ENCODE results near the gene KRTAP5-8. TPM values are rescaled to one million over a fixed set of nuclear protein-coding genes. Genes with fewer than 3 reads are reported as not detected.
A peak's percentile ranks its signal among the peaks of the same experiment; 100 is the strongest.

Gene KRTAP5-8
- total RNA-seq, 1 experiment from 2014 or later, result not detected

GRCh38 chr11:71557257-71557656, 19.4 kb downstream of the KRTAP5-8 start:
- no peak for DNase-seq
- TF ChIP-seq EZH2phosphoT487 (IDR thresholded peaks at IDR 0.05; ENCODE audit: borderline replicate concordance, low read length) (no peak), EZH2 (IDR thresholded peaks at IDR 0.05; ENCODE audit: low read length, unreplicated experiment) (no peak), CTCF (conservative IDR thresholded peaks at IDR 0.05; ENCODE audit: low read depth, low read length) (no peak)
- CTCF ChIA-PET, result no interaction called here
- H3K36me3 ChIP-seq (ENCODE audit: low read depth, low read length), result no peaks in the 10 kb centered on the region
- no peaks in the 10 kb centered on the region for H4K20me1 ChIP-seq (ENCODE audit: low read length)
- H3F3A ChIP-seq (ENCODE audit: low read length, unreplicated experiment), result no peaks in the 10 kb centered on the region
- H3K79me2 ChIP-seq (ENCODE audit: low read length), result no peaks in the 10 kb centered on the region
- ATAC-seq, result no peak
- POLR2A ChIA-PET (ENCODE audit: unreplicated experiment), result no interaction called here
- H3K27ac ChIP-seq (ENCODE audit: low read length), result no peak overlapping the region
- H3K9me3 ChIP-seq (ENCODE audit: low read length), result no peaks in the 10 kb centered on the region
- H2AFZ ChIP-seq (ENCODE audit: low read length), result no peak overlapping the region
- H3K9ac ChIP-seq (ENCODE audit: low read length), result no peak overlapping the region
- H3K4me1 ChIP-seq (ENCODE audit: insufficient read depth, low read length), result peaks cover 7% of the 10 kb centered on the region; the same call in 1 of the 2 replicates
- no peak overlapping the region for H3K4me3 ChIP-seq (ENCODE audit: low read length)
- intact Hi-C loops (cut with micrococcal nuclease), result no loop called here
- no peaks in the 10 kb centered on the region for H3K27me3 ChIP-seq (ENCODE audit: low read length)
- BruUV-seq (replicated peaks), result no TSS peak
- no peaks in the 10 kb centered on the region for H3K9me2 ChIP-seq (replicated peaks; ENCODE audit: low read length)
- H3K4me2 ChIP-seq (ENCODE audit: low read length), result no peak overlapping the region

- Histone ChIP-seq H3K4me3 (ENCODE audit: low read length) (no peak overlapping the region), H3K27ac (ENCODE audit: low read length) (no peak overlapping the region), H3K4me1 (ENCODE audit: insufficient read depth, low read length) (peaks cover 18% of the 10 kb centered on the region), H3K9me2 (replicated peaks; ENCODE audit: low read length) (no peaks in the 10 kb centered on the region), H3F3A (ENCODE audit: low read length, unreplicated experiment) (no peaks in the 10 kb centered on the region), H3K4me2 (ENCODE audit: low read length) (no peak overlapping the region), H3K36me3 (ENCODE audit: low read depth, low read length) (no peaks in the 10 kb centered on the region), H3K9me3 (ENCODE audit: low read length) (no peaks in the 10 kb centered on the region), H3K9ac (ENCODE audit: low read length) (no peak overlapping the region), H3K27me3 (ENCODE audit: low read length) (no peaks in the 10 kb centered on the region), H3K79me2 (ENCODE audit: low read length) (no peaks in the 10 kb centered on the region), H2AFZ (ENCODE audit: low read length) (no peak overlapping the region), H4K20me1 (ENCODE audit: low read length) (no peaks in the 10 kb centered on the region)
- ATAC-seq (no peak), DNase-seq (no peak)
- POLR2A ChIA-PET (ENCODE audit: unreplicated experiment), result no interaction called here
- TF ChIP-seq CTCF (conservative IDR thresholded peaks at IDR 0.05; ENCODE audit: low read depth, low read length) (no peak), EZH2 (IDR thresholded peaks at IDR 0.05; ENCODE audit: low read length, unreplicated experiment) (no peak), EZH2phosphoT487 (IDR thresholded peaks at IDR 0.05; ENCODE audit: borderline replicate concordance, low read length) (no peak)
- BruUV-seq (replicated peaks), result no TSS peak
- CTCF ChIA-PET, result no interaction called here
- intact Hi-C loops (cut with micrococcal nuclease), result no loop called here
These were observed 21.2 kb downstream of the KRTAP5-8 start for GRCh38 chr11:71558996-71559395.

- BruUV-seq (replicated peaks), result no TSS peak
- Histone ChIP-seq H3K27me3 (ENCODE audit: low read length) (no peaks in the 10 kb centered on the region), H2AFZ (ENCODE audit: low read length) (no peak overlapping the region), H3K27ac (ENCODE audit: low read length) (peak overlapping the region; percentile 20), H3K4me2 (ENCODE audit: low read length) (no peak overlapping the region), H3K9ac (ENCODE audit: low read length) (no peak overlapping the region), H3K9me2 (replicated peaks; ENCODE audit: low read length) (no peaks in the 10 kb centered on the region), H3K36me3 (ENCODE audit: low read depth, low read length) (no peaks in the 10 kb centered on the region), H3F3A (ENCODE audit: low read length, unreplicated experiment) (no peaks in the 10 kb centered on the region), H4K20me1 (ENCODE audit: low read length) (no peaks in the 10 kb centered on the region), H3K9me3 (ENCODE audit: low read length) (no peaks in the 10 kb centered on the region), H3K4me1 (ENCODE audit: insufficient read depth, low read length) (peaks cover 18% of the 10 kb centered on the region), H3K79me2 (ENCODE audit: low read length) (no peaks in the 10 kb centered on the region), H3K4me3 (ENCODE audit: low read length) (no peak overlapping the region)
- intact Hi-C loops (cut with micrococcal nuclease), result no loop called here
- ATAC-seq (peak; percentile 74), DNase-seq (peak; percentile 59)
- ChIA-PET CTCF (no interaction called here), POLR2A (ENCODE audit: unreplicated experiment) (no interaction called here)
- TF ChIP-seq CTCF (conservative IDR thresholded peaks at IDR 0.05; ENCODE audit: low read depth, low read length) (no peak), EZH2phosphoT487 (IDR thresholded peaks at IDR 0.05; ENCODE audit: borderline replicate concordance, low read length) (no peak), EZH2 (IDR thresholded peaks at IDR 0.05; ENCODE audit: low read length, unreplicated experiment) (no peak)
These were observed 24.3 kb downstream of the KRTAP5-8 start for GRCh38 chr11:71562120-71562519.
